Neural progenitor cell (in vitro differentiated cells): ENCODE measurements around the gene CSRNP3. TPM values are rescaled to one million over a fixed set of nuclear protein-coding genes. Genes with fewer than 3 reads are reported as not detected.

Source experiments
- DNase-seq: peaks from one replicate; pipeline ENCODE4 v3.0.0-alpha.2; 2016; ENCODE audit warnings: low spot score
- H2AFZ ChIP-seq: fragments of 200-600 bp; sonication (generic); replicated peaks from 2 replicates; pipeline ENCODE4 v1.6.1; 2016; ENCODE audit warnings: antibody characterized with exemption
- H3F3A ChIP-seq: fragments of 200-600 bp; sonication (generic); 2 replicates; pipeline ENCODE4 v1.6.1; 2016; ENCODE audit warnings: antibody characterized with exemption, low read depth
- H3K27ac ChIP-seq: fragments of 200-600 bp; sonication (generic); 2 replicates; pipeline ENCODE4 v1.5.1; 2016; ENCODE audit warnings: mild to moderate bottlenecking
- H3K27me3 ChIP-seq: fragments of 200-600 bp; sonication (generic); 2 replicates; pipeline ENCODE4 v1.6.1; 2016; ENCODE audit warnings: mild to moderate bottlenecking, moderate library complexity
- H3K36me3 ChIP-seq: fragments of 200-600 bp; sonication (generic); 2 replicates; pipeline ENCODE4 v1.5.1; 2016
- H3K4me1 ChIP-seq: fragments of 200-600 bp; sonication (generic); 2 replicates; pipeline ENCODE4 v1.6.1; 2016; ENCODE audit warnings: mixed run types
- H3K4me2 ChIP-seq: fragments of 200-600 bp; sonication (generic); 2 replicates; pipeline ENCODE4 v1.6.1; 2016
- H3K4me3 ChIP-seq: fragments of 200-600 bp; sonication (generic); 2 replicates; pipeline ENCODE4 v1.5.1; 2016
- H3K79me2 ChIP-seq: fragments of 200-600 bp; sonication (generic); 2 replicates; pipeline ENCODE4 v1.6.1; 2016; ENCODE audit warnings: low read depth
- H3K9ac ChIP-seq: fragments of 200-600 bp; sonication (generic); 2 replicates; pipeline ENCODE4 v1.6.1; 2016
- H3K9me3 ChIP-seq: fragments of 200-600 bp; sonication (generic); 2 replicates; pipeline ENCODE4 v1.5.1; 2016; ENCODE audit warnings: low read depth
- H4K20me1 ChIP-seq: fragments of 200-600 bp; sonication (generic); 2 replicates; pipeline ENCODE4 v1.6.1; 2016; ENCODE audit warnings: low read depth
- H3K27ac Mint-ChIP-seq: 3 replicates; pipeline ENCODE4 v1.8.0; 2021; ENCODE audit warnings: mixed read lengths
- H3K27me3 Mint-ChIP-seq: 2 replicates; pipeline ENCODE4 v1.8.0; 2022; ENCODE audit warnings: low read depth, mild to moderate bottlenecking, inconsistent platforms, moderate library complexity, mixed read lengths; ENCODE audit not compliant: insufficient read depth
- H3K36me3 Mint-ChIP-seq: 3 replicates; pipeline ENCODE4 v1.8.0; 2021; ENCODE audit warnings: mixed read lengths
- H3K4me1 Mint-ChIP-seq: 3 replicates; pipeline ENCODE4 v1.8.0; 2021; ENCODE audit warnings: mixed read lengths
- H3K4me3 Mint-ChIP-seq: 3 replicates; pipeline ENCODE4 v1.8.0; 2021; ENCODE audit warnings: mild to moderate bottlenecking, moderate library complexity, mixed read lengths
- H3K9me3 Mint-ChIP-seq: 3 replicates; pipeline ENCODE4 v1.8.0; 2020; ENCODE audit warnings: mixed read lengths
- EZH2 ChIP-seq: fragments of 200-600 bp; sonication (generic); IDR thresholded peaks from 2 replicates; pipeline ENCODE4 v1.6.1; 2017; ENCODE audit warnings: antibody characterized with exemption, mild to moderate bottlenecking, moderate library complexity
- EZH2phosphoT487 ChIP-seq: fragments of 200-600 bp; sonication (generic); IDR thresholded peaks from 2 replicates; pipeline ENCODE4 v1.6.1; 2017; ENCODE audit warnings: antibody characterized with exemption
- total RNA-seq: library from RNA; depleted of rRNA; stranded (reverse); fragments of >200 nt; gene quantifications from 2 replicates; pipeline ENCODE4 v1.2.3, GENCODE V29; 2015; ENCODE audit warnings: low replicate concordance
- TF ChIP-seq, protein P1 (sequence below): fragments of 200-600 bp; sonication (generic); IDR thresholded peaks from 2 replicates; pipeline ENCODE4 v1.5.1; 2017; ENCODE audit warnings: antibody characterized with exemption, mild to moderate bottlenecking

CSRNP3 gene
- total RNA-seq, 1 donor from 2014 or later = 16.9 TPM

DNA sequence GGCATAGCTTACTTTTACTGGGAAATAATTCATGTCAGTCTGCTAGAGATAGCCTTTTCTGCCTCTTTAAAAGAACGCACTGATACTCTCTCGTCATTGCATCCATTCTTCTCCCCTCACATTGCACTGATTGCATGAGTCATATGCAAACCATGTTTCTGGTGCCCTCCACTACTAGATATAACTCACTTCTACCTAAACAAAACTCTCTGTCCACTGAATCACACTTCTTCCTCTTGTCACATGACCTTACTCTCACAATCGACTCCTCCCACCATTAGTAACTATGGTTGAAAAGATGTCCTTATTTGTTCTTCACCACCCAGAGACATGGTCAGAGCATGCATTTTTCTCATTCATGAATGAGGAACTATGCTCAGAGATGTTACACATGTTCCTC, 158.0 kb downstream of the CSRNP3 start:
- H3K4me3 Mint-ChIP-seq = no peak overlapping the region
- no peaks in the 10 kb centered on the region for H3K36me3 ChIP-seq

DNA sequence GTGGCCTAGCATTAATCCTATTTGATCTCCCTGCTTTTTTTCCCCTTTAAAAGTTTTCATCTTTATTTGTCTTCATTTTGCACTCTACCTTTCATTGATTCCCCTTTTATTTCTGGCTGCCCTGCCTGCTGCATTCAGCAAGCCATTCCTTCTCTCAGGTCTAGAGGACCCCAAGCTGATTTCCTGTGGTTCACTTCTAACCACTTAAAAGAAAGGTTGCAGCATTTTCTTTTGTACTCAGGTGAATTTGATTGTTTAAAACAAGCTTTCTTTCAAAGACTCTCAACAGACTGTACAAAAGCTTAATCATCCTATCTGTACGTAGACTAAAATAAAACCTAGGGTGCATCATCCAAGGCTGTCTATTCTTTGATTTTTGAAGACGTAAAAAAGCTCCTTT, 160.3 kb downstream of the CSRNP3 start:
- Mint-ChIP-seq H3K4me3 (no peak overlapping the region), H3K4me1 (peaks cover 50% of the 10 kb centered on the region), H3K27ac (peak overlapping the region; percentile 32), H3K27me3 (no peaks in the 10 kb centered on the region), H3K36me3 (peaks cover 8% of the 10 kb centered on the region), H3K9me3 (peaks cover 2% of the 10 kb centered on the region)
- Histone ChIP-seq H3K9ac (no peak overlapping the region), H3K4me2 (peak overlapping the region; percentile 25), H3K79me2 (no peaks in the 10 kb centered on the region), H3K36me3 (no peaks in the 10 kb centered on the region), H3K27me3 (no peaks in the 10 kb centered on the region), H3K4me1 (peaks cover 62% of the 10 kb centered on the region), H4K20me1 (no peaks in the 10 kb centered on the region), H3K27ac (peak overlapping the region; percentile 70), H2AFZ (no peak overlapping the region), H3K9me3 (no peaks in the 10 kb centered on the region), H3K4me3 (no peak overlapping the region), H3F3A (peaks cover 57% of the 10 kb centered on the region)
- peak; percentile 55 for DNase-seq
- TF ChIP-seq EZH2 (no peak), EZH2phosphoT487 (no peak)
- TF ChIP-seq, protein P1, sequence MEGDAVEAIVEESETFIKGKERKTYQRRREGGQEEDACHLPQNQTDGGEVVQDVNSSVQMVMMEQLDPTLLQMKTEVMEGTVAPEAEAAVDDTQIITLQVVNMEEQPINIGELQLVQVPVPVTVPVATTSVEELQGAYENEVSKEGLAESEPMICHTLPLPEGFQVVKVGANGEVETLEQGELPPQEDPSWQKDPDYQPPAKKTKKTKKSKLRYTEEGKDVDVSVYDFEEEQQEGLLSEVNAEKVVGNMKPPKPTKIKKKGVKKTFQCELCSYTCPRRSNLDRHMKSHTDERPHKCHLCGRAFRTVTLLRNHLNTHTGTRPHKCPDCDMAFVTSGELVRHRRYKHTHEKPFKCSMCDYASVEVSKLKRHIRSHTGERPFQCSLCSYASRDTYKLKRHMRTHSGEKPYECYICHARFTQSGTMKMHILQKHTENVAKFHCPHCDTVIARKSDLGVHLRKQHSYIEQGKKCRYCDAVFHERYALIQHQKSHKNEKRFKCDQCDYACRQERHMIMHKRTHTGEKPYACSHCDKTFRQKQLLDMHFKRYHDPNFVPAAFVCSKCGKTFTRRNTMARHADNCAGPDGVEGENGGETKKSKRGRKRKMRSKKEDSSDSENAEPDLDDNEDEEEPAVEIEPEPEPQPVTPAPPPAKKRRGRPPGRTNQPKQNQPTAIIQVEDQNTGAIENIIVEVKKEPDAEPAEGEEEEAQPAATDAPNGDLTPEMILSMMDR = no peak

More for the DNA sequence above, 158.0 kb downstream of the CSRNP3 start:
- H3K4me1 ChIP-seq = peaks cover 63% of the 10 kb centered on the region
- no peaks in the 10 kb centered on the region for H3K27me3 ChIP-seq
- peaks cover 5% of the 10 kb centered on the region for H3K36me3 Mint-ChIP-seq
- no peak overlapping the region for H3K4me3 ChIP-seq
- H3K27ac Mint-ChIP-seq = no peak overlapping the region
- no peak overlapping the region for H3K9ac ChIP-seq
- H3K9me3 Mint-ChIP-seq = peaks cover 2% of the 10 kb centered on the region
- no peak overlapping the region for H2AFZ ChIP-seq
- TF ChIP-seq EZH2 = no peak
- TF ChIP-seq, protein P1 = no peak
- H3K4me1 Mint-ChIP-seq = peaks cover 47% of the 10 kb centered on the region
- H3K27me3 Mint-ChIP-seq = no peaks in the 10 kb centered on the region
- peak overlapping the region; percentile 57 for H3K27ac ChIP-seq
- H3F3A ChIP-seq = peaks cover 55% of the 10 kb centered on the region
- no peak for DNase-seq
- no peak overlapping the region for H3K4me2 ChIP-seq
- no peaks in the 10 kb centered on the region for H3K79me2 ChIP-seq
- H4K20me1 ChIP-seq = no peaks in the 10 kb centered on the region
- H3K9me3 ChIP-seq = no peaks in the 10 kb centered on the region

DNA sequence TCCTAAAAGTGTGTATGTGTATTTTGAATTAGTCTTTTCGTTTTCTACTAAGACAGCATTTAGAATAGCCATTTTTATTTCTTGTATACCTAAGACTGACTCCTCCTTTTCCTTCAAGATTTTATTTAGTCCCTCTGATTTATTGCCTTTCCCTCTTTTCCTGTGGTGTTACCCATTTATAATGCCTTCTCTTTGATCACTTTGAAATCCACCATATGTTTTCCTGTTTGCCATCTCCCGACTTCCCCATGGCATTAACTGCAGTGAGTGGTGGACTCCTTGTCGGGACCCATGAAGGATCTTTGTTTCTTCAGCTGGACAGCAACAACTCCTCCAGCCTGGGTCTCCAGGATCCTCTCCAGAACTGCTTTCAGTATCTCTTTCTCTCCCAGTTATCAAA, 160.7 kb downstream of the CSRNP3 start:
- Histone ChIP-seq H3K27me3 (no peaks in the 10 kb centered on the region), H3K4me1 (peaks cover 65% of the 10 kb centered on the region), H3K9ac (no peak overlapping the region), H4K20me1 (no peaks in the 10 kb centered on the region), H3K4me2 (peak overlapping the region; percentile 25), H3K4me3 (no peak overlapping the region), H3K27ac (peak overlapping the region; percentile 70), H3K36me3 (no peaks in the 10 kb centered on the region), H3K79me2 (no peaks in the 10 kb centered on the region), H3K9me3 (no peaks in the 10 kb centered on the region), H2AFZ (no peak overlapping the region), H3F3A (peaks cover 57% of the 10 kb centered on the region)
- Mint-ChIP-seq H3K36me3 (peaks cover 8% of the 10 kb centered on the region), H3K4me1 (peaks cover 52% of the 10 kb centered on the region), H3K4me3 (no peak overlapping the region), H3K27me3 (no peaks in the 10 kb centered on the region), H3K27ac (peak overlapping the region; percentile 32), H3K9me3 (peaks cover 2% of the 10 kb centered on the region)
- DNase-seq = no peak
- TF ChIP-seq, protein P1 = no peak
- no peak for TF ChIP-seq EZH2
- no peak for TF ChIP-seq EZH2phosphoT487
